ENCODE results near the gene NME5.
"Not testable (repeated sequence)": the region's sequence is repeated elsewhere in the genome, so short reads cannot be mapped to it uniquely, and the experiment has no call there.

Gene NME5

GRCh38 chr5:138070026-138070425, 69.2 kb downstream of the NME5 start:
- not testable (repeated sequence) for DNase-seq

DNA sequence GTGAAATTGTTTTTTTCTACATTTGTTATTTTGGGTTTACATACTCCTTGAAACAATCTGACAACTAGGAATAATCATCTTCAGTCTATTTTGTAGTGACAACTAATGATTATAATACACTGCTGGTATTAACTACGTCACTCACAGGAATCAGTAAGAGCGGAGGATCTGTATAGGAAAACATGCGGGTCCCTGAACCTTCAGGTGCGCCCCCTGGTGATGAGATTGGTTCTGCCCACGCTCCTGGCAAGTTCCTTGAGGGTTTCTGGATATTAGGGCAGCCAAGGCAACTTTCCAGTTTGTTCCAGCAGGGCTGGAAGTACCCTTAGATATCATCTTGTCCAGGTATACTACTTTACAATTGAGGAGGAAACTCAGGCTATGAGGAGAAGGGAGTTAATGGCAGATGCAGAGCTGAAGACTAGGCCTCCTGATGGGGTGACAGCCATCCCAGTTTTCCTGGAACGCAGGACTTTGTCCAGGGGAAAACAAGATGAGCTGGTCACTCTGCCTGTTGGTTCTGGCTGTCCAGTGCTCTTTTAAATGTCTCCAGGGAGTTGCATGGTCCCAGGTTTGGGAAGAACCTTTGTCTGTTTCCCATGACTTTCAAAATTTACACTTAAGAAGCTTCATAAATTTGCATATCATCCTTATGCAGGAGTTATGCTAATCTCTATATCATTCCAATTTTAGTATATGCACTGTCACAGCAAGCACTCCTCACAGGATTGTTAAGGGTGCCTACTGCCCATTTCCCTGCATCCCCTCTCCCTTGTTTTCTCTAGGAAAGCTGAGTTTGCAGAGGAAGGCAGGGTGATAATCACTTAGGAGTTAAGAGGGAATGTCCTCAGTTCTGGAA, 70.3 kb downstream of the NME5 start:
- DNase-seq, result peak; percentile 74

DNA sequence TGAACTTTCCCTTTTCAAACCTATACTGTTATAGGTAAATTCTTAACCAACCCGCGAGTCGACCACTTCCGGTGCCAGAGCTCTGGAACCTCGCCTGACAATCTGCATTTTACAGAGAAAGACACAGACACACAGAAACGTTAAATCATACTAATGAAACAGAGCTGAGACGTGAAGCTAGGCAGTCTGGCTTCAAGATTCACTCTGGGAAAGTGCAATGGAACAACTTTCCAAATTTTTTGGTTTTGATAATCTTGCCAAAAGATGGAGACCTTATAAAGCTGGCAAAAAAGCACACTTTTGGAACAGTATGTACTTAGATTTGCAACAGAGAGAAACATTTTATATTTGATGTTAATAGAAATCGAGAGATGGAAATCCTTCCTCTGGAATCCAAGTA, 71.3 kb downstream of the NME5 start:
- no peak for DNase-seq

Data from stimulated activated CD4-positive, alpha-beta T cell treated with anti-CD3 and anti-CD28 coated beads, Interleukin-4, amount 100 ng/mL, for 1 hour (primary cell).